ENCODE measurements around the gene JAKMIP3.

The JAKMIP3 gene

DNA sequence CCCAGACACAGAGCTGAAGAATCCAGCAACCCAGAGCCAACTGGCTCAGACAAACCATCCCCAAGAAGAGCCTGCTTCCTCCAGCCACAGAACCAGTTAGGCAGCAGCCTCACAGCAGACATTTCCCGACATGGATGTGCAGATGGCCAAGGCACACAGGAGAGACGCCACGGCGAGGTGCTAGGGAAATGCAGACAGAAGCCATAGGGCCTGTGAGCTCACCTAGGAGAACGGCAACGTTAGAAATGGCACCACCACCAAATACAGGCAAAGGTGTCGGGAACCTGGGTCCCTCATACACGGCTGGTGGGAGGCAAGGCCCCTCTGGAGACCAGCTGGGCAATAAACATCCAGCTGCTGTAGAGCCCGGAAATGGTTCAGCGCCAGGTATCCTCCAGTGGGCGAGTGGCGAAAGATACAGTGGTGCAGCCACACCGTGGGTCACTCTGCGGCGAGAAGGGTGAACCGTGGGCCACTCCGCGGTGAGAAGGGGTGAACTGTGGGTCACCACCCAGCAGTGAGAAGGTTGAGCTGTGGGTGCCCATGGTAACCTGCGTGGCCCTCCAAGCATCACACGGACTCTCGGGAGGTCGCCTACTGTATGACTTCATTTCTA, 31.2 kb downstream of the JAKMIP3 start:
- TF ChIP-seq, protein P1, sequence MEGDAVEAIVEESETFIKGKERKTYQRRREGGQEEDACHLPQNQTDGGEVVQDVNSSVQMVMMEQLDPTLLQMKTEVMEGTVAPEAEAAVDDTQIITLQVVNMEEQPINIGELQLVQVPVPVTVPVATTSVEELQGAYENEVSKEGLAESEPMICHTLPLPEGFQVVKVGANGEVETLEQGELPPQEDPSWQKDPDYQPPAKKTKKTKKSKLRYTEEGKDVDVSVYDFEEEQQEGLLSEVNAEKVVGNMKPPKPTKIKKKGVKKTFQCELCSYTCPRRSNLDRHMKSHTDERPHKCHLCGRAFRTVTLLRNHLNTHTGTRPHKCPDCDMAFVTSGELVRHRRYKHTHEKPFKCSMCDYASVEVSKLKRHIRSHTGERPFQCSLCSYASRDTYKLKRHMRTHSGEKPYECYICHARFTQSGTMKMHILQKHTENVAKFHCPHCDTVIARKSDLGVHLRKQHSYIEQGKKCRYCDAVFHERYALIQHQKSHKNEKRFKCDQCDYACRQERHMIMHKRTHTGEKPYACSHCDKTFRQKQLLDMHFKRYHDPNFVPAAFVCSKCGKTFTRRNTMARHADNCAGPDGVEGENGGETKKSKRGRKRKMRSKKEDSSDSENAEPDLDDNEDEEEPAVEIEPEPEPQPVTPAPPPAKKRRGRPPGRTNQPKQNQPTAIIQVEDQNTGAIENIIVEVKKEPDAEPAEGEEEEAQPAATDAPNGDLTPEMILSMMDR (conservative IDR thresholded peaks at IDR 0.05), result no peak
- H3K27ac ChIP-seq, result no peak overlapping the region

DNA sequence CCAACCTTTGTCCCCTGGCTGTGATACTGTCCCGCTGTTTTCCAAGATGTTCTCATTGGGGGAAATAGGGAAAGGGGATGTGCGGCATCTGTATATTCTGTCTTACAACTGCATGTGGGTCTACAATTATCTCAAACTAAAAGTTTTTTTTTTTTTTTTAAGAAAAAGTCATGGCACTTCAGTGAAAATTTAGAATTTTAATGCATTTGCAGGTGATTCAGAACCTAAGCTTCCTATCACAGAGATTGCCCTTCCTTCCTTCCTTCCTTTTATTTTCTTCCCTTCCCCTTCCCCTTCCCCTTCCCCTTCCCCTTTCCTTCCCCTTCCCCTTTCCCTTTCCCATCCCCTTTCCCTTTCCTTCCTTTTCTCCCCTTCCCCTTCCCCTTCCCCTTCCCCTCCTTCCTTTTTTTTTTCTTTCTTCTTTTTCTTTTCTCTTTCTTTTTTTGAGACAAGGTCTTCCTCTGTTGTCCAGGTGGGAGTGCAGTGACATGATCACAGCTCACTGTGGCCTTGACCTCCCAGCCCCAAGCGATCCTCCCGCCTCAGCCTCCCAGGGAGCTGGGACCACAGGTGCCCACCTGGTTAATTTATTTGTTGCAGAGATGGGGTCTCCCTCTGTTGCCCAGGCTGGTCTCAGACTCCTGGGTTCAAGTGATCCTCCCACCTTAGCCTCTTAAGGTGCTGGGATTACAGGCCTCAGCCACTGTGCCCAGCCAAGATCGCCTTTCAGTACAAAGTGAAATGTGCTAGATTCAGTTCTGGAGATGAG, 32.0 kb downstream of the JAKMIP3 start:
- TF ChIP-seq, protein P1 (conservative IDR thresholded peaks at IDR 0.05), result no peak
- no peak overlapping the region for H3K27ac ChIP-seq

DNA sequence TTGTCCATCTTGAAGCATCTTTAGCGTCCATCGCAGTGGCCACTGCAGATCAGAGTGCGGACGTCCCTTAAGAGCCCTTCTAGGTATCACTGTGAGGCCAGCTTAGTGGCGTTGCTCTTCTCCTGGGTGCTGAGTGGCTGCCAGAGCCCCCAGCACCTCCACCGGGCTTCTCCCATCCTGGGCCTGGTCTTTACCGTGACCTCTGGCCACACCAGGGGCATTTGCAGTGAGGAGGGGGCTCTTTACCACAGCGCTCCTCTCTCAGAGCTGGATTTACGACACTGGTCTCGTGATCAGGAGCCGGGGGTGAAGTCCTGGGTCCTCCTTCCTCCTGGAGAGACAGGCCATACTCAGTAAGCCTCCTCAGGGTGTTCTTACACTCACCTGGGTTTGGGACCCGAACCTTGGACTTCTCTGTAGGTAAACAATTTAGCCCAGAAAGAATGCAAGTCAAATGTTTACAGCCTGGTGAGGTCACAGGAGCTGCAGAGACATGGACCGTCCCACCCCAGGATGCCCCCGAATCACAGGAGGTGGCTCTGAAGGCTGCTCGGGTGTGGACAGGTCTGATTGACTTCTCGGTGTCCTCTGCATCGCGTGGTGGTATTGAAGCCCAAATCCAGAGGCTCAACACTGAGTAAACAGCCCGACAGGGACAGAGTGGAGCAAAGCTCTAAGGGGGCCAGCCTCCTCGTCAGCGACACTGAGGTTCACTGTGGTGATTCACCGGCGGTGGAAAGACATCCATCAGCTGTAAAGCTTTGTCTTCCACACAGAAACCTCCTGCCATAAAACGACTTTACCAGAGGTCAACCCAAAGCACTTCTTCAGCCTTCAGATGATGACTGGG, 33.0 kb downstream of the JAKMIP3 start:
- TF ChIP-seq, protein P1 (conservative IDR thresholded peaks at IDR 0.05), result no peak
- H3K27ac ChIP-seq, result no peak overlapping the region

- H3K27ac ChIP-seq, result no peak overlapping the region
- TF ChIP-seq, protein P1 (conservative IDR thresholded peaks at IDR 0.05), result no peak
These were observed 33.8 kb downstream of the JAKMIP3 start for GRCh38 chr10:132099389-132100090.

DNA sequence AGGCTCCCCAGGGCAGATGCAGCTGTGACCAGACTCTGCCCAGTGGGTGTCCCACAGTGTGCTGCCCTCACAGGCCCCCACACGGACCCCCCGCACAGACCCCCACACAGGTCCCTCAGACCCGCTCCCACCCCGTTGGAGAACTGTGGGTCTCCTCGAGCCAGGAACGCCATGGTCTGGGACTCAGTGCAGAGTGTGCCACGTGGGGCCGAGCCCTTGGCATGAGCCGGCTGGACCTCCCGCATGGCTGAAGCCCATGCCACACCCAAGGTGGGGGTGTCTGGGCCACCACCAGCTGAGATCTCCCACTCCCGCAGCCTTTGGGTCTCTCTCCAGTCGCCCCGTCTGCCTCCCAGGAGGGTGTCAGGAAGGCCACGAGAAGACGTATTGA, 34.3 kb downstream of the JAKMIP3 start:
- TF ChIP-seq, protein P1 (conservative IDR thresholded peaks at IDR 0.05), result no peak
- H3K27ac ChIP-seq, result no peak overlapping the region

- no peak overlapping the region for H3K27ac ChIP-seq
- TF ChIP-seq, protein P1 (conservative IDR thresholded peaks at IDR 0.05), result no peak
These were observed 35.0 kb downstream of the JAKMIP3 start for GRCh38 chr10:132100556-132101349.
